Ishikawa (cell line): ENCODE data around the gene PCDHGA5.
"Not testable (repeated sequence)": the region's sequence is repeated elsewhere in the genome, so short reads cannot be mapped to it uniquely, and the experiment has no call there.

Experiments used
- FOXM1 ChIP-seq: IDR thresholded peaks from 2 replicates; pipeline ENCODE4 v1.6.1; 2012; ENCODE audit warnings: low read depth, borderline replicate concordance
- MAX ChIP-seq: IDR thresholded peaks from 2 replicates; pipeline ENCODE4 v1.6.1; 2012
- TAF1 ChIP-seq: IDR thresholded peaks from 2 replicates; pipeline ENCODE4 v1.6.1; 2012; ENCODE audit warnings: low read depth, mild to moderate bottlenecking
- YY1 ChIP-seq: IDR thresholded peaks from 2 replicates; pipeline ENCODE4 v1.6.1; 2012; ENCODE audit warnings: low read depth

GRCh38 chr5:141387557-141388311 is 23.8 kb downstream of the PCDHGA5 start, which contains the start of gene PCDHGB4:
- TF ChIP-seq TAF1, MAX, YY1, FOXM1: not testable (repeated sequence)
